Activated T-helper 2 cell treated with anti-CD3 and anti-CD28 coated beads, Interferon-gamma antibody, Interleukin-2, Interleukin-4, amounts not matched to agents 10 μg/mL and 5 μg/mL and 100 μg/mL, durations not matched to agents 14 hours and 24 hours and 36 hours (primary cell): ENCODE results near the gene CAMTA1. TPM values are rescaled to one million over a fixed set of nuclear protein-coding genes. Genes with fewer than 3 reads are reported as not detected.

Source experiments
- DNase-seq: peaks from one replicate; pipeline ENCODE4 v3.0.0; 2021; ENCODE audit warnings: low spot score
- H3K27ac Mint-ChIP-seq: one replicate; pipeline ENCODE4 v1.8.0; 2021; ENCODE audit warnings: mixed read lengths
- H3K27me3 Mint-ChIP-seq: one replicate; pipeline ENCODE4 v1.8.0; 2021; ENCODE audit warnings: low read depth, mixed read lengths
- H3K36me3 Mint-ChIP-seq: one replicate; pipeline ENCODE4 v1.8.0; 2021; ENCODE audit warnings: low read depth, mixed read lengths
- H3K4me1 Mint-ChIP-seq: one replicate; pipeline ENCODE4 v1.8.0; 2021; ENCODE audit warnings: low read depth, mixed read lengths
- H3K4me3 Mint-ChIP-seq: one replicate; pipeline ENCODE4 v1.8.0; 2021; ENCODE audit warnings: low read depth, mild to moderate bottlenecking, moderate library complexity, mixed read lengths
- H3K9me3 Mint-ChIP-seq: one replicate; pipeline ENCODE4 v1.8.0; 2021; ENCODE audit warnings: mixed read lengths
- intact Hi-C: fragments of 100-400 bp; cut with micrococcal nuclease; formaldehyde crosslinking; loops from one replicate; pipeline ENCODE4 v1.15.1; 2023
- total RNA-seq: library from RNA; stranded (reverse); gene quantifications from 2 replicates; pipeline ENCODE4 v1.2.3, GENCODE V29; 2022

CAMTA1 gene
- total RNA-seq, 1 donor from 2014 or later: 62.9 TPM

DNA sequence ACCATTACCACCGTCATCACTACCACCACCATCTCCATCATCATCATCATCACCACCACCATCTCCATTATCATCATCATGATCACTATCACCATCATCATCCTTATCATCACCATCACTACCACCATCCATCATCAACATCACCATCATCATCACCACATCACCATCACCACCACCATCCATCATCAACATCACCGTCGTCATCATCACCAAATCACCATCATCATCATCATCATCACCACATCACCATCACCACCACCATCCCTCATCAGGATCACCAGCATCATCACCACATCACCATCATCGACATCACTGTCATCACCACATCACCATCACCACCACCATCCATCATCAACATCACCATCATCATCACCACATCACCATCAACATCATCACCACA, 782.8 kb downstream of the CAMTA1 start:
- intact Hi-C loops: no loop called here
- Mint-ChIP-seq H3K27me3 (no peaks in the 10 kb centered on the region), H3K4me3 (no peak overlapping the region), H3K36me3 (no peaks in the 10 kb centered on the region), H3K9me3 (no peaks in the 10 kb centered on the region), H3K4me1 (no peaks in the 10 kb centered on the region), H3K27ac (no peak overlapping the region)
- no peak for DNase-seq

DNA sequence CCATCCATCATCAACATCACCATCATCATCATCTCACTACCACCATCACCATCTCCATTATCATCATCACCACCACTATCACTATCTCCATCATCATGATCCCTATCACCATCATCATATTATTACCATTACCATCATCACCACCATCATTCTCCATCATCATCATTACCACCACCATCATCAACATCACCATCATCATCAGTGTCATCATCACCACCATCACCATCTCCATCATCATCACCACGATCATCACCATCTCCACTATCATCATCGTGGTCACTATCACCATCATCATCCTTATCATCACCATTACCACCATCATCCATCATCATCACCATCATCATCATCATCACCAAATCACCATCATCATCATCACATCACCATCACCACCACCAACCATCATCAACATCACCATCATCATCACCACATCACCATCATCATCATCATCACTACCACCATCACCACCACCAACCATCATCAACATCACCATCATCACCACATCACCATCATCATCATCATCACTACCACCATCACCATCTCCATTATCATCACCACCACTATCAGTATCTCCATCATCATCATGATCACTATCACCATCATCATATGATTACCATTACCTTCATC, 783.8 kb downstream of the CAMTA1 start:
- H3K27ac Mint-ChIP-seq: no peak overlapping the region
- intact Hi-C loops: no loop called here
- H3K4me3 Mint-ChIP-seq: no peak overlapping the region
- H3K36me3 Mint-ChIP-seq: no peaks in the 10 kb centered on the region
- no peaks in the 10 kb centered on the region for H3K9me3 Mint-ChIP-seq
- H3K27me3 Mint-ChIP-seq: no peaks in the 10 kb centered on the region
- no peak for DNase-seq
- no peaks in the 10 kb centered on the region for H3K4me1 Mint-ChIP-seq

DNA sequence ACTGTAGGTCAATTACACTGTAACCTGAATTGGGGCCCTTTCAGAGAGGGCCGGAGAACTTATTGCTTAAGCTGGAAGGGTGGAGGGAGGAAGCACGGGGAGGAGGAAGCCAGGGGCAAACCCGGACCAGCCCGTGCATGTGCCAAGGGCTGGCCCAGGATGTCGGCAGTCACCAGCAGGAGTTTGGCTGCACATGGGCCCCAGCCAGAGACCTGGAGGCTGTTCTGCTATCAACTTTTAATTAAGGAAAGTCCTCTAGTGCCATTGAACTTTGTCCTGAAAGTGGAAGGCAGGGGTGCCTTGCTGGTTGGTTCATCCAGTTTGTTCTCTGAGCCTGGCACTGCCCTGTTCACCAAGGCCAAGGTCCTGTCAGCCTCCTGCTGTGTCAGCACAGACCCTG, 785.1 kb downstream of the CAMTA1 start:
- H3K27ac Mint-ChIP-seq: no peak overlapping the region
- no peaks in the 10 kb centered on the region for H3K36me3 Mint-ChIP-seq
- H3K9me3 Mint-ChIP-seq: no peaks in the 10 kb centered on the region
- H3K27me3 Mint-ChIP-seq: no peaks in the 10 kb centered on the region
- no peak overlapping the region for H3K4me3 Mint-ChIP-seq
- H3K4me1 Mint-ChIP-seq: no peaks in the 10 kb centered on the region
- intact Hi-C loops: no loop called here
- DNase-seq: no peak

DNA sequence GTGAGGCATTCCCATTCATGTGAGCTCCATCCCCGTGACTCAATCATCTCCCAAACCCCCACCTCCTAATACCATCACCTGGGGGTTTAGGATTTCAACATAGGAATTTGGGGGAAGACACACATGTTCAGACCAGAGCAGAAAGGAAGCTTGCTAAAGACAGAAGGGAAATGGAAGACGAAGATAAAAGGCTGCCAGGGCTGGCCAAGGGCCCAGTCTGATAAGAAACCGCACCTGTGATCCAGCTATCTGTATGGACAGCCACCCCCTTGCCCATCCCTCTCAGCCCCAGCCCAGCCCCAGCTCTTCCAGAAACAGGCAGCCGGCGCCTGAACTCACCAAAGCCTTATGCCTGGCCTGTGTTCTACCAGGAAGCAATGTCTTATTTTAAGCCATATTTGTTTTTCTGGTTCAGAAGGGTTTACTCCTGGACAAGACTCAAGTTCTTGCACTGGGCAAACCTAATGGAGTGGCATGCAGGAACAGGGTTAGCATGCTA, 787.4 kb downstream of the CAMTA1 start:
- Mint-ChIP-seq H3K9me3 (no peaks in the 10 kb centered on the region), H3K36me3 (no peaks in the 10 kb centered on the region), H3K27me3 (no peaks in the 10 kb centered on the region), H3K27ac (no peak overlapping the region), H3K4me3 (no peak overlapping the region), H3K4me1 (no peaks in the 10 kb centered on the region)
- no peak for DNase-seq
- intact Hi-C loops: no loop called here

DNA sequence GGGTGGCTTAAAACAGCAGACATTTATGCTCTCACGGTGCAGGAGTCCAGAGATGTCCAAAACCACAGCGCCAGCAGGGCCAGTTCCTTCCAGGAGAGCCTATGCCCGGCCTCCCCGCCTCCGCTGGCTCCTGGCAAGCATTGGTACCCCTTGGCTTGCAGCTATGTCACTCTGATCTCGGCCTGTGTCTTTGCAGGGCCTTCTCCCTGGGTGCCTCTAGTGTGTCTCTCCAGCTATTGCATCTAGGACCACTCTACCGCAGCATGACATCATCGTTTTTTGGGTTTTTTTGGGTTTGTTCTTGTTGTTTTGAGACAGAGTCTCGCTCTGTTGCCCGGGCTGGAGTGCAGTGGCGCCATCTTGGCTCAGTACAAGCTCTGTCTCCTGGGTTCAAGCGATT, 788.2 kb downstream of the CAMTA1 start:
- Mint-ChIP-seq H3K27me3 (no peaks in the 10 kb centered on the region), H3K4me3 (no peak overlapping the region)
- intact Hi-C loops: no loop called here

DNA sequence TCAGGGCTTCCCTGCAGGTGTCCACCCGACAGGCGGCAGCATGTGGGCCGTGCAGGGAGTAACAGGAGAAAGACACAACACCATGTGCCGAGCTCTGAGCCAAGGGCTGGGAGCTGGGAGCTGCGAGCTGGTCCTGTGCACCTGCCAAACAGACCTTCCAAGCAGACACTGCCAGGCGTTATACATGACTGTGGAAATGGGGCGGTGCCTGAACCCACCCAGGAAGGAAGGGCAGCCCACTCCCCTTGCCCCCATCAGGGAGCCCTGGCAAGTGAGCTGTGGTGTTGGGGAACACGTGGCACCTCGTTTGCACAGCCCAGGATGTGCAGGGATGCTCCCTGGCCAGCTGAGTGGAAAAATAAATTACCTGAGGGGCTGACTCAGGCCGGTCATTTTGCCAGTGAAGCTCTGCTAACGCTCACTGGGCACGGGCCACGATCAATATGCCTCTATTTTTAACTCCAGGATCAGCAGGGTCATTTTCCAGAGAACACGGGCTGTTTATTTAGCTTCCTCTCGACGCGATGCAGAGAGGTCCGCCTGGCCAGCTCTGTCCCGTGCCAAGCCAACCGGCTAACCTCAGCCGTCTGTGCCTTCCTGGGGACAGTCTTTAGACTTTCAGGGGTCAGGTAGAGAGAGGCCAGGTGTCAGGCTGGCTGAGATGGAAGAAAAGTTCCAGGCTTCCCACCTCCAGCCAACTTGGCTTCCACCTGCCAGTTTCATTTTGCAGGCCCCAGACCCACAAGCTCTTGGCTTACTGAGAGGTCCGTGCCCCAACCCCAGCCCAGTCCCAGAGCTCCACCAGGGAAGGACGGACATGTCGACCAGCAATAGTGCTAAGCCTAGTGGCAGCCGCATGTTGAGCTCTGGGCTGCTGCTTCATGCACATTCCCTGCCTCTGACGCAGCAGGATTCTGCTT, 789.1 kb downstream of the CAMTA1 start:
- H3K4me1 Mint-ChIP-seq: no peaks in the 10 kb centered on the region
- H3K27ac Mint-ChIP-seq: no peak overlapping the region
- no peak overlapping the region for H3K4me3 Mint-ChIP-seq
- no peaks in the 10 kb centered on the region for H3K27me3 Mint-ChIP-seq
- intact Hi-C loops: no loop called here
- H3K9me3 Mint-ChIP-seq: no peaks in the 10 kb centered on the region
- no peaks in the 10 kb centered on the region for H3K36me3 Mint-ChIP-seq
- no peak for DNase-seq

More for the DNA sequence above, 788.2 kb downstream of the CAMTA1 start:
- Mint-ChIP-seq H3K4me1 (no peaks in the 10 kb centered on the region), H3K27ac (no peak overlapping the region), H3K9me3 (no peaks in the 10 kb centered on the region), H3K36me3 (no peaks in the 10 kb centered on the region)
- no peak for DNase-seq

DNA sequence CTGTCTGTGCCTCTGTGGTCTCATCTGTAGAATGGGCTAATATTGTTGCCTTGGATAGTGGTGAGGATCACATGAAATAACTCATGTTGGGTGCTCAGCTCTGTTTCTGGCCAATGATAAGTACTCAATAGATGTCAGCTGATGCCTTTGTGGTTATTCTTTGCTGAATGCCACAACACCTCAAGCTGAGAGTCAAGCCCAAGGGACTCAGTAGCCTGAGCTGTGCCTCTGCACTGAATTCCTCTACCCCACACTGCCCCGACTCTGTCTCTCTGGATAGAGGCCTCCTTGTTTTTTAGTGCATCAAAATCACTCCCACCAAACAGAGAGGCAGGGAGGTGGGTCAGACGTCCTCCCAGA, 789.8 kb downstream of the CAMTA1 start:
- H3K9me3 Mint-ChIP-seq: no peaks in the 10 kb centered on the region
- H3K36me3 Mint-ChIP-seq: no peaks in the 10 kb centered on the region
- no peak overlapping the region for H3K27ac Mint-ChIP-seq

DNA sequence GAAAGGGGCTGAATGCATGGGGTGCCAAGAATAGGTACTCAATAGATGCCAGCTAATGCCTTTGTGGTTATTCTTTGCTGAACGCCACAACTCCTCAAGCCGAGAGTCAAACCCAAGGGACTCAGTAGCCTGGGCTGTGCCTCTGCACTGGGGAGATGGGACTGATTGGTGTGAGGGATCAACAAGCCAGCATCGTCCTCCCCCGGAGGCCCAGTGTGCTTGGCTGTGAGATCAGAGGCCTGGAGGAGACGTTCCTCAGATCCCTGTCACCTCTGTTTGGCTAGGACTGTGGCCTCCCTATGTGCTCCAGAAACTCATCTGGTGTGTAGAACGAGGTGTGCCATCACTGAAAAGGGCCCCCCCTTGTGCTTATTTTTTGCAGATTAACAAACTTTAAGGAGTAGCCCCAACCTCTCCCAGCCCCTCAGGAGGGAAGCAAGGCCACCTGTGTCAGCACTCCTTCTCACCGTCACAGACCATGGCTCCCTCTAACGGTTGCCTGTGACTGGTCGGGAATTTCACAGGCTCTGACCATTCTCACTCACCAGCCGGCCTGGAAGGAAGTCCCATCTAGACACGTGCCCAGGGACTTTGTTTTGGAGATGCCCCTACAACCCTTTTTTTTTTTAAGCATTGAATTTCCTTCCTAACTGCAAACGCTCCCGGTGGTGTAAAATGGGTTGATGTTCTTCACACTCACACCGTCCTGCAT, 791.8 kb downstream of the CAMTA1 start:
- H3K27me3 Mint-ChIP-seq: no peaks in the 10 kb centered on the region
- no peak for DNase-seq
- H3K4me1 Mint-ChIP-seq: no peaks in the 10 kb centered on the region
- H3K27ac Mint-ChIP-seq: no peak overlapping the region
- H3K36me3 Mint-ChIP-seq: no peaks in the 10 kb centered on the region
- intact Hi-C loops: no loop called here
- H3K4me3 Mint-ChIP-seq: no peak overlapping the region
- H3K9me3 Mint-ChIP-seq: no peaks in the 10 kb centered on the region

More for the DNA sequence above, 789.8 kb downstream of the CAMTA1 start:
- no peaks in the 10 kb centered on the region for H3K4me1 Mint-ChIP-seq
- intact Hi-C loops: no loop called here
- no peak overlapping the region for H3K4me3 Mint-ChIP-seq
- no peak for DNase-seq
- H3K27me3 Mint-ChIP-seq: no peaks in the 10 kb centered on the region

DNA sequence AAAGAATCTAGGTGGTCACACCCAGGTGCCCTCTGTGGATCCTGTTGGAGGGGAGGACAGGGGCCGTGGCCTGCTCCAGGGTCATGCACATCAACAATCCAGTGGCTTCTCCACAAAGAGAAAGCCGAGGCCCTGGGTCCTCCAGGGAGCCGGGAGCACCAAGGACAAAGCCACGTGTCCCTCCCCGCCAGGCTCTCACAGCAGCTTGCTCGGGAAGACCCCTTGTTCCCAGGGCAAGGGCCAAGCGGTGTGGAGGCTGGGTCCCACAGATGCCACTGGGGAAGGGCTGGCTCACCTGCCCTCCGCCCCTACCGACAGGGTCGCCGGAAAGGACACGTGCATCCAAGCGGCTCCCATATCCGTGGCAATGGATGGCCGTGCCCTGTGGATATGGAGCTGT, 793.0 kb downstream of the CAMTA1 start:
- Mint-ChIP-seq H3K4me1 (peaks cover 2% of the 10 kb centered on the region), H3K27ac (no peak overlapping the region), H3K9me3 (no peaks in the 10 kb centered on the region), H3K27me3 (no peaks in the 10 kb centered on the region), H3K36me3 (no peaks in the 10 kb centered on the region), H3K4me3 (no peak overlapping the region)
- no peak for DNase-seq
- intact Hi-C loops: no loop called here

DNA sequence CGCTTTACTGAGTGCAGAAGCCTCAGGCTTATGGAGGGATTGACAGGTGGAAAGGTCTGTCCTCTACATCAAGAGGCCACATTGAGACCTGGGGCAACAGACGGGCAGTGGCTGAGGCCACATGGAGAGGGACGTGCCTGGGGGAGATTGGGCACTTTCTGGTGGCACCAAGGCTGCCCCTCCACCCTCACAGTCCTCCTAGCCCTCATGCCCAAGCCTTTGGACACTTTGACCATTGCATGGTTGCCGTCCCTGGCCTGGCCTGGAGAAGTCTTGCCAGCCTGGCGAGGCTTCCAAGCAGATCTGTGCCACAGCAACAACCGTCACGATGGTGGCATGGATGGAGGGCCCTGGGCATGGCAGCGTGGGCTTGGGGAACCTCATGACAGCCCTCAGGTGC, 793.8 kb downstream of the CAMTA1 start:
- H3K4me3 Mint-ChIP-seq: no peak overlapping the region
- no peaks in the 10 kb centered on the region for H3K36me3 Mint-ChIP-seq
- no peak for DNase-seq

DNA sequence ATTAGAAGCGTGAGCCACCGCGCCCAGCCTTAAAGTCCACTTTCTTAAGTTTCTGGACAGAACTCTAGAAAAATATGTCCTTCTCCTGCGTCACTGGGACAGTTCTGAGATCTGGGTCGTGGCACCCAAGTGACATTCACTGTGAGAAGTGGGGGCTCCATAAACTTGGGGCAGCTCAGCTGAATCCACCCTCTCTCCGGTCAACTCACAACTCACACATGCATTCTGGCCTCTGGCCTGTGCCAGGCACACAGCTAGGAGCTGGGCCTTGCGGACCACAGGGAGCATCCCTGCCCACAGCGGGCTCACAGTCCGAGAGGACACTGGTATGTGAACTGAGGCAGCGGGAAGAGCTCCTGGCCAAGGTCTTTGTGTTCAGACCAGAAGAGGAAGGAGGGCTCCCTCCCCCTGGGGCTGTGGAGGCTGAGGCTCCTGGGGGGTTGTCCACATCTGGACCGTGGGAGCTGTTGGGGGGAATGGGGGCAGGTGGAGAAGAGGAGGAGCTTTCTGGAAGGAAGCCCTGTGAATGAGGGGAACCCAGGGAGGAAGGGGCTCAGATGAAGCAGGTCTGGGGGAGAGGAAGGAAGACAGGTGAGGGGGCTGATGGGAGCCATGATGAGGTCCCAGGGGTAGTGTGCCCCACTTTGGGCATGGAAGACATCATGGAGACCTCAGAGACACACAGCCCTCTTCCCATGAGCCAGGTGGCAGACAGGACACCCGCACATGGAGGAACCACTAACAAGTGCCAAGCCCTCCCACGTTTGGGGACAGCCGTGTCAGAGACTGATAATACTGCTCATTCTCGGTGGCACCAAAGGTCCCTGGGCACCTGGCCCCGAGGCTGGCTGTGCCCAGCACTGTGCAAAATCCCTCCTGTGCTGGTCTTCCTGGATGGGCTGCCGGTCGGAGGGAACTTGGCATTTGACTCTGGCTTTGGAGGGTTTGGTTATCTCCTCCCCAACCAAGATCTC, 794.9 kb downstream of the CAMTA1 start:
- no peaks in the 10 kb centered on the region for H3K36me3 Mint-ChIP-seq
- intact Hi-C loops: no loop called here
- no peaks in the 10 kb centered on the region for H3K9me3 Mint-ChIP-seq
- no peak overlapping the region for H3K4me3 Mint-ChIP-seq
- H3K4me1 Mint-ChIP-seq: peaks cover 2% of the 10 kb centered on the region
- DNase-seq: no peak
- no peak overlapping the region for H3K27ac Mint-ChIP-seq
- H3K27me3 Mint-ChIP-seq: no peaks in the 10 kb centered on the region

More for the DNA sequence above, 793.8 kb downstream of the CAMTA1 start:
- H3K27ac Mint-ChIP-seq: no peak overlapping the region
- intact Hi-C loops: no loop called here
- H3K27me3 Mint-ChIP-seq: no peaks in the 10 kb centered on the region
- H3K4me1 Mint-ChIP-seq: peaks cover 2% of the 10 kb centered on the region
- no peaks in the 10 kb centered on the region for H3K9me3 Mint-ChIP-seq
